HepG2 (cell line): ENCODE measurements around the gene WDR7.

Experiments used
- CC2D1A ChIP-seq: sonication (generic); formaldehyde crosslinking; IDR thresholded peaks from 2 replicates; pipeline ENCODE4 v1.8.1; 2023; ENCODE audit warnings: mild to moderate bottlenecking, missing genetic modification reagents
- DRAP1 ChIP-seq: IDR thresholded peaks from 2 replicates; pipeline ENCODE4 v1.6.1; 2016; ENCODE audit warnings: missing genetic modification reagents, missing compliant biosample characterization
- MTF1 ChIP-seq: sonication (generic); formaldehyde crosslinking; IDR thresholded peaks from 2 replicates; pipeline ENCODE4 v1.5.0; 2020; ENCODE audit warnings: missing genetic modification reagents
- NR2F2 ChIP-seq: IDR thresholded peaks from 2 replicates; pipeline ENCODE4 v1.6.1; 2012; ENCODE audit warnings: low read depth, inconsistent platforms, borderline replicate concordance
- PAF1 ChIP-seq: IDR thresholded peaks from 2 replicates; pipeline ENCODE4 v1.6.1; 2016; ENCODE audit warnings: missing genetic modification reagents, missing compliant biosample characterization
- PBX3 ChIP-seq: sonication (generic); formaldehyde crosslinking; IDR thresholded peaks from 2 replicates; pipeline ENCODE4 v1.8.1; 2023; ENCODE audit warnings: missing genetic modification reagents, inconsistent platforms, borderline replicate concordance
- POLR2AphosphoS2 ChIP-seq: IDR thresholded peaks from 2 replicates; pipeline ENCODE4 v1.6.1; 2011; ENCODE audit warnings: low read depth, low read length, improper control_type of control experiment
- SNRNP70 ChIP-seq: fragments of 200-400 bp; formaldehyde crosslinking; IDR thresholded peaks from 2 replicates; pipeline ENCODE4 v1.6.1; 2017; ENCODE audit warnings: mild to moderate bottlenecking, low read depth, low read length, moderate library complexity
- TBL1XR1 ChIP-seq: fragments of 150-350 bp; IDR thresholded peaks from 2 replicates; pipeline ENCODE4 v1.6.1; 2014; ENCODE audit warnings: borderline replicate concordance, low read length; ENCODE audit not compliant: partially characterized antibody
- TEF ChIP-seq: sonication (generic); formaldehyde crosslinking; IDR thresholded peaks from 2 replicates; pipeline ENCODE4 v1.5.0; 2020; ENCODE audit warnings: missing genetic modification reagents
- ZNF225 ChIP-seq: sonication (generic); formaldehyde crosslinking; IDR thresholded peaks from 2 replicates; pipeline ENCODE4 v1.4.0; 2020; ENCODE audit warnings: mild to moderate bottlenecking, missing genetic modification reagents
- ZNF235 ChIP-seq: sonication (generic); formaldehyde crosslinking; IDR thresholded peaks from 2 replicates; pipeline ENCODE4 v1.8.1; 2023; ENCODE audit warnings: mild to moderate bottlenecking, missing genetic modification reagents, borderline replicate concordance
- ZNF3 ChIP-seq: IDR thresholded peaks from 2 replicates; pipeline ENCODE4 v1.7.0; 2017; ENCODE audit warnings: inconsistent platforms

GRCh38 chr18:57003342-57003741, 352.2 kb downstream of the WDR7 start:
- TF ChIP-seq POLR2AphosphoS2 (no peak), SNRNP70 (no peak), PBX3 (CRISPR knock-in tag) (no peak), ZNF225 (CRISPR knock-in tag) (no peak), CC2D1A (CRISPR knock-in tag) (no peak), ZNF235 (CRISPR knock-in tag) (no peak), TBL1XR1 (no peak), MTF1 (no peak), NR2F2 (no peak), ZNF3 (CRISPR knock-in tag) (no peak), TEF (no peak), PAF1 (CRISPR knock-in tag) (no peak), DRAP1 (CRISPR knock-in tag) (no peak)
